Stimulated activated CD8-positive, alpha-beta memory T cell treated with anti-CD3 and anti-CD28 coated beads, Interleukin-7, amount 100 ng/mL, for 4 hours (primary cell): ENCODE measurements around the gene QRFP.

Experiments
- DNase-seq, 2 donors: peaks; one replicate each; pipeline ENCODE4 v3.0.0-alpha.2; 2020; ENCODE audit warnings: low read depth in 2 of 2

QRFP gene

DNA sequence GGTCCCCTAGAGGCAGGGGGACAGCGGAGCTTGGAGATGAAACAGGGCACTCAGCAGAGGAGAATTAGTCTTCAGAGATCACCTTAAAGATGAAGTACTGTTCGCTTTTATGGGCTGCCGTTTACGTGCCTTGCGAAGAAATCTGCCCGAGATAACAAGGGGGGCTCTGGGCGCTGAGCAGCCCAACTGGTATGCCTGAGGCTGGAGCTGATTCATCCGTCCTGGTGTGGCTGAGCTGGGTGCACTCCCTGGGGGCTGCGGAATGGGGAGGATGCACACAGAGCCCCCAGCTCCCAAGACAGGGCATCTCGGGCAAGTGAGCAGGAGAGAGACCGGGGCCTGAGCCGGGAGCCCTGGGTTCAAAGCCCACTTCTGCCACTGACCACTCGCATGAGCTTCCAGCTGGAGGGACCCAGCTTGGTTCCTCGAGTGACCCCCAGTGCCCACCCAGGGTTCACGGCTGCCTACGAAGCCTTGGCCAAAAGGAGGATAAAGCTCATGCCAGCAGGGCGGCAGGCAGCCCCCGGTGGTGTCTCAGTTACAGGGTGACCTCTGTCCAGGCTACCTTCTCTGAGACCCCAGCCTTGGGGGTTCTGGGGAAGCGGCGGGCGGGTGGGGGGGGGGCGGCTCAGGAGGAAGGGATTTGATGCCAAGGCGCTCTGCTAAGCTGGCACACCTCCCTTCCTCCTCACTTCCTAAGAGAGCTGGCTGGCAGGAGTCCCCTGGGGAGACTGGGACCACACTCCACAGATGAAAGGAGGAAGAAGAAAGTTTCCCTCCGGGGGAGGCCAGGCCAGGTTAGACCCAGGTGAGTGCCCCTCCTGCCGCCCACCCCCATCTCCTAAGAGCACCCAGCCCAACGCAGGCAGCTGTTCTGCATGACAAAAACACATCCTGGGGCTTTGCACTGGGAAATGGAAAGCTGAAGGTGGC, 36.8 kb upstream of the QRFP start:
- no peak for DNase-seq

DNA sequence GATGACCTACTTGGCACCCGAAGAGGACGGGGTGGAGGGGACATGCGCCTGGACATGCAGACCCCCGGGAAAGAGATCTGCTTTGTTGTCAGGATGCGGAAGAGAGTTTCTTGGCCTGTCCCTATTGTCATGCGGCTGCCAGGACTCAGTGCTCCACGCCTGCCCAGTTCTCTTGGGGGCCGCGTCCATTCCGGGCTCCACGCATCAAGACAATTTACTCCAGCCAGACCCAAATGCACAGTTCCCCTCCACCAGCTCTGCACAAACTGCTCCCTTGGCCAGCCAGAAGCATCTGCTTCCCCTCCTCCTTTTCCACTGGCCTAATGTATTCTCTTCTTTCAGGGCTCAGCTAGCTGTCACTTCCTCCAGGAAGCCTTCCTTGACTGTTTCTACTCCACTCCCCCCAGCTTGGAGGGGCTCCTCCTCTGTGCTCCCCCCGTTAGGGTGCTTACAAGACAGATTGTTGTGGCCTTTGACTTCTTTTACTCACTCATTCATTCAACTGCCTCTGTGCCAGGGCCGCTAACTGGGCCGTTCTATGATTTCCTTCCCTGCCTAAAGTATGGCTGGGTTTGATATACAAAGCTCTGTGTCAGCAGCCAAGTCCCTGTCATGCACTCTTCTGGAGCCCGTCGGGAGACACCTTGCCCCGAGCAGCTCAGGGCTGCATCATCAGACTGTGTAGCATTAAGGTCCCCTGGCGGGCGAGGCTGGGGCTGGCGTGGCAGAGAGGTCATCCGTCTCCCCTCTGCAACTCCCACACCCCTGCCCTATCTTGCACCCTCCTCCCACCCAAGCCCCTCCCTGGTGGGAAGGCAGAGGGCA, 35.9 kb upstream of the QRFP start:
- no peak for DNase-seq

DNA sequence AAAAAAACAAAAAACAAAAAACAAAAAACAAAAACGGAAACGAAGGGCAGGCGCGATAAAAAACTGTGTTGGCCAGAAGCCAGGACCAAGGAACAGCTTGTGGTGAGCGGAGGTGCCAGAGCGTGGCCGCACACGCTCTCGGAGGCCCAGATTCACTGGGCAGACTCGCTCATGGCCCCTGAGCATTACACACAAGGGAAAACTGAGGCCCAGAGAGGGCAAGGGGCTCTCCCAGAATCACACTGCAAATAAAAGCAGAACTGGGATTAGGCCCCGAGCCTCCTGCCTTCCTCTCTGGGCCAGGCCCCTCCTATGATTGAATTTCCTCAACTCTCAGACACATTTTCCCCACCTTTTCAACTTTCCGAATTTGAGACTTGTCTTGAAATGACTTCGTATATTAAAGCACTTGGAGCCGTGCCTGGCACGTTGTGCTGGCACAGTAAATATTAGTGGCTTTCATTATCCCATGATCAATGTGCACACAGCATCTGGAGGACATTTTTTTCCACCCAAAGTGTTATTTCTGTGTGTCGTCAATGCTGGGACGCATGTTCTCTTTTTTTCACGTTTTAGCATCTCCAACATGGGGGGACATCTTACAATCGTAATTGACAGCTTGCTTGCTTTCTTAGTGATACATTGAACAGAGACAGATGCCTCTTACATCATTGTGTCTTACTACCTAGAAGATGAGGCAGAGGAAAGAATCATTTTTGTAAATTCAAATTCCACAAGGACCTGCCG, 35.1 kb upstream of the QRFP start:
- DNase-seq = no peak

DNA sequence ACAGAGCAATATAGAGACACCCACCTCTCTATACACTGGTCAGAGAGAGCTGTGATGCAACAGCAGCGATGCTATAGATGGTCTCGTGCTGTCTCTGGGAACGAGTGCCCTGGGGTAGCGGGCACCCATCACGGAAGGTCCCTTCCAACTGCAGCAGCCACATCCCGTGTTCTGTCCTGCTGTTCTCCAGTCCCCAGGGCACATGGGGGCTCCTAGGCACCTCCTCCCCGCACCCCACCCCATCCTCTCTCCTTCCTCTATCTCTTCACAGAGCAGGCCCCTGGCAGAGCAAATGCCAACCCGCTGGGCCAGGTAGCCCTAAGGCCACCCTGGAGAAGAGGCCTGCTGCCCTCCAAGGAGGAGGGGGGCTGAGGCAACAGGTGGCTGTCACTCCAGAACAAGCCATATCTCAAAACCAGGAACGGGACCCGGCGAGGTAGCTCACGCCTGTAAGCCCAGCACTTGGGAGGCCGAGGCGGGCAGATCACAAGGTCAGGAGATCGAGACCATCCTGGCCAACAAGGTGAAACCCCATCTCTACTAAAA, 34.3 kb upstream of the QRFP start:
- no peak for DNase-seq

DNA sequence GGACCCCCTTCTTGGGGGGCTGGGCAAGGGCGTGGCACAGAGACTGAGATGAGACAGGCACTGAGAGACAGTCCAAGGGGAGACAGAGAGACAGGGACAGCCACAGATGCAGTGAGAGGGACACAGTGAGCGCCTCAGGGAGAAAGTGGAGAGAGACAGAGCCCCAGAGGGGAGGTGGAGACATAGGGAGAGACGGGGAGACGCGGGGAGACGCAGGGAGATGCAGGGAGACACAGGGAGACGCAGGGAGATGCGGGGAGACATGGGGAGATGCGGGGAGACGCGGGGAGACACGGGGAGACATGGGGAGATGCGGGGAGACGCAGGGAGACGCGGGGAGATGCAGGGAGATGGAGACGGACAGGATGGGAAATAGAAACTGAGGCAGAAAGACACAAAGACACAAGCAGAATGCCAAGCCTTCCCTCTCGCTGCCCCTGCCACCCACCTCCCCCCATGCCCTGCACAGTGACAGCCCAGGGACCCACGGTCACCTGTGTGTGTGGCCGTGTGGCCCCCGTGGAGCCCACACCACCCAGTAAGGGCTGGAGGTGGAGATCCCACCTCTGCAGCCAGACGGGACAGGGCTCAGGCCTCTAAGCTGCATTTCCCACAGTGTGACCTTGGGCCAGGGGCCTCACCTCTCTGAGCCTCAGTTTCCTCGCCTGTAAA, 33.7 kb upstream of the QRFP start:
- DNase-seq = no peak

DNA sequence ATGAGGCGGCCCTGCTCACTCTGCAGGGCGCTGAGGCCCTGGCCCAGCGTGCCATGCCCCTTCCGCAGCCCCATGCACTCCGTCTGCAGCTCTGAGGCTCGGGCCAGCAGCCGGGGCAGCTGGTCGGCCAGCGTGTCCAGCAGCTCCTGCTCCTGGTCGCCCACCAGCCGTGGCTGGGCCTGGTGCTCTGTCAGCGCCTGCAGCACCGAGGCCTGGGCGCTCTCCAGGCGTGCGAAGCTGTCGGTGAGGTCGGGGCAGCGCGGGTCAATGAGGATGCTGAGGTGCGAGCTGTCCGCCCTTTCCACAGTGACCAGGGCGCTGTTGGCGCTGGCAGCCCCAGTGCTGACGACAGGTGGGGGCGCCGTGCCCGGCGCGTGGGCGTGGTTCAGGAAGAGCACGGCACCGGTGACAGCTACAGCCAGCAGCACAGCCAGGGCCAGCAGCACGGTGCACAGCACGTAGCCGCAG, 33.0 kb upstream of the QRFP start:
- no peak for DNase-seq

DNA sequence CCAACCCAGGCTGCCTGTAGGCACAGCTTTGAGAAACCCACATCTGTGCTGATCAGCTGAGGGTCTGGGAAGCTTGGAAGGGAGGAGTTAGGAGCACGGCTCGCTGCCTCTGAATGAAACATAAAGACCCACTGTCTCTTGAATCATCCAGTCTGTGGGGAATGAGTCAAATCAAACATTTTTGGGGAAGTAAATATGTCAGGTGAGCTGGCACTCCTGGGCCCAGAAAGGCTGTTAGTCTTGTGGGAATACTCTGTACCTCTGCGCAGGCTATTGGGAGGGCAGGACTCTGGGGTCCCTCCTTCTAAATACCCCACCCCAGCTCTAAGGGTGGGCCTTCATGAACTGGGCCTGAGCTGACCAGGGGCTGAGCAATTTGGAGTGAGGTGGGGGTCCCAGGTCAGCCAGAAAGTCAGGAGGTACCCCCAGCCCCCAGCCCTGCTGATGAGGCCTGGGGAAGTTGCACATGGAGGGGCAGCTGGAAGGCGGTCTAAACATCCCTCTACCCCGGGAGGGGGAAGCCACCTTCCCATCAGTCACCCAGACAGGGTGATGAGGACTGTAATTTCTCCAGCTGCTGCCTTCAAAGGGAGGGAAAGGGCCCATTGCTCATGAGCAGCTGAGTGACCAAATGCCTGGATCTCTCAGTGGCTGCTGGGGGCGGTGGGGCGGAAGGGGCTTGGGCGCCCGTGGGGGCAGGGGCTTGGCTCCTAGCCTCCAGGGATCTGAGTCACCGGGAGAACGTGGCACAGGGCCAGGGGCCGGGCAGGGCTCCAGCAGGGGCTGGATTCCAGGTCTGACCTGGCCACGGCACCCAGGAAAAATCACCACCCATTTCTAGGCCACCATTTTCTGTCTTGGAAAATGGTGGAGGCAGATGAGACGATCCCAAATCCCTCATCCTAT, 31.6 kb upstream of the QRFP start:
- no peak for DNase-seq

DNA sequence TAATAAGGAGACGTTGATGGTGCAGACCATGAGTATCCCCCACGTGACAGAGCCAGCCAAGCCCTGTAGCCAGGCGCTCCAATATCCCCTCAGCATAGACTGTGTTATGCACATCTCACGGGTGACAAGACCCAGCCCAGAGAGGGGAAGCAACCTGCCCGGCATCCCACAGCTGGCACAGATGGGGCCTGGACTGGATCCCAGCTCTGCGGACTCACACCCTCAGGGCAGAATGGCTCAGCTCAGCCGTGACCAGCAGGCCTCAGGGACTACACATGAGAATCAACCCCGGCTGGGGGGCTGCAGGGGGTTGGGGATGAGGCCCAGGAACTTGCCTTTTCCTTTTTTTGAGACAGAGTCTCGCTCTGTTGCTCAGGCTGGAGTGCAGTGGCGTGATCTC, 30.7 kb upstream of the QRFP start:
- no peak for DNase-seq

DNA sequence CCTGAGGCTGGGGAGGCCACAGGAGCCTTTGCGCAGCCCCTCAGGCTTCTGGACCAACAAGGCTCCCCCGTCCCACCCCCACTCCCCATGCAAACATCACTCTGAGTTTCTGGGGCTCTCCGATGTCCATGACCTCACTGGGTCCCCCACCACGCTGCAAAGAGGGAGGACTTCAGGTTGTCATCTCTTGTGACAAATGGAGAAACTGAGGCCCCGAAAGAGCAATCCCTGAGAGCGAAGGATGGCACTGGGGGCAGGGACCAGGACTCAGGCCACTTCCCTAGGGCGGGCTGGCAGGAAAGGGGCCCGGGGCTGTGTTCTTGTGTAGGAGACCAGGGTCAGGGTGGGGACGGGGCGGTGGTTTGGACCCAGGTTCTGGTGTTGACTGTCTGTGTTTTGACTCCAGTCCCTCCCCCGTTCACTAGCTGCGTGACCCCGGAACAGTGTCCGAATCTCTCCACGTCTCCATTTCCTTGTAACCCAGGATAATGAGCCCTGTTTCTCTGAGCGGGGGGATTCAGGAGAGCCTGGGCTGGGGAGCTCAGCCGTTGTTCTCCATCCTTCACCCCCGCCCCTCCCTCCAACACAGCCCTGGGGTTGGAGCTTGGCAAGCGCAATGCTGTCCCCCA, 28.6 kb upstream of the QRFP start:
- DNase-seq = no peak

DNA sequence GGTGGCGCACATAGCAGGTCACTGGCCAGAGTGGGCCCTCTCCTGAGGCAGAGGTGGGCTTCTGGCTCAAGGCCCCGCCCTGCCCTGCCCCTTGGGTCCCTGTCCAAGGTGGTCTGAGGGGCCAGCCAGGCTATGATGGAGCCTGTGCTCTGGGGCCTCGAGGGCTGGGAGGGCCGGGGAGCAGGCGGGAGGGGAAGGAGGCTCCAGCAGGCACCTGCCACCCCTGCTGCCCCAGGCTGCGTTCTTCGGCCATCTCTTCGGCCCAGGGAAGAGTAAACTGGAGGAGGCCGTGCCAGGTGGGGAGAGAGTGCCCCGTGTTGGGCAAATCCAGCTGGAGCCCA, 27.8 kb upstream of the QRFP start:
- no peak for DNase-seq

DNA sequence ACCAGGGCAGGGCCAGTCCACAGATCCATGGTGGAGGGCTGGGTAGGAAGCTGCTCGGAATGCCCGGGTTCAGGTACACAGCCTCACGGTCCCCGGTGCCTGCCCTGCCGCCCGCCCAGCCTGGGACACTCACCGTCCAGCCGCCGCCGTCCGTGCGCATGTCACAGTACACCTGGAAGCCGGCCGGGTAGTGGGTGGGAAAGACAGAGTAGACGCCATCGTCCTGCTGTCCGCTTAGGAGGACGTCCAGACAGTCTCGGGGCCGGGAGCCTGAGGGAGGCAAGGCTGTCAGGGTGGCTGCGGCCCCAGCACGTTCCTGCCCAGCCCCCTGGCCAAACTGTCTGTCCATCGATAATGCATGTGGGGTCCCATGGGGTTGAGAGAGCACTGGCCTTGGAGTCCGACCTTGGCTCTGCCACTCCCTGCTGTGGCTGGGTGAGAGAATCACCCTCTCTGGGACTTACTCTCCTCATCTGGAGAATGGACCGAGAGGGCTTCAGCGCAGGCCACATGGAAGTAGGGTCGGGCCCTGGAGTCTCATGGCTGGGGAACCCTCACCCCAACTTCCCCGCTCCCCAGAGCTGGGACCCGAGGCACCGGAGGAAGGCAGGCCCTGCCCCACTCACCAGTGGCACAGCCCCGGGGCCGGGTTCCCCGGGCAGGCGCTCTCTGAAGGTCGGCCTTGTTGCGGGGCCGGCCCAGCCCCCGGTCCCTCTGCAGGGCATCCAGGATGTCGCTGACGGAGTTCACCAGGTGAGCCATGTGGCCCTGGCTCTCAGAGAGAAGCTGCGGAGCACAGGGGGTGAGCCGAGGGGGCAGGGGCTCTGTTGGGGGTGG, 27.2 kb upstream of the QRFP start:
- DNase-seq = no peak

DNA sequence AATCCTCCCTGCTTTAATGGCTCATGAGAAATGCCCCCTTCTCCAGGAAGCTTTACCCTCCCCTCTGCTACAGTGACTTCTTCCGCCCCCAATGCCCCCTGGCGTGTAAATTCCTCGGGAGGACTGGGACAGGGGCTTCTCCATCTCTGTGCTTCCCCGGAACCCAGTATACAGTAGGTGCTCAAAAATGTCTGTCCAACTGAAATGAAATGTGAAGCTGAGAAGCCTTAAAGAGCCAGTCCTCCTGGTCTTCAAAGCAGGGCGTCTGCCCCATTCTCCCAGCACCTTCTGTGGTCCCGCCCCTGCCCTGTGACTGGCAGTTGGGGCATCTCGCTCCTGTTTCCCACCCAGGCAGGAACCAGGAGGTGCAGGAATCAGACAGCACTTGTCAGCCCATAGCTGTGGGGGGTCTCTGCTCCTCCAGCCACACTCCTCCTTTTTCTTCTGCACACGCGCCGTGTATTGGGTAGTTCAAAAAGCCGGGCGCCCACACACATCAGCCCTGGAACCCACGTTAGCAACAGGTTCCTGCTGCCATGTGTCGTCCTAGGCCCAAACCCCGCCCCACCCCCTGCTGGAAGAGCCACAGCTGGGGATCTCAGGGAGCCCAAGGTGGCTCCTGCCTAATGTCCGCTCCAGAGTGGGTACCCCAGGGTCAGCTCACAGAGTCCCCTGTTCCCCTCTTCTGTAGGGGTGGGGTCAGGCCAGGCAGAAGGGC, 26.4 kb upstream of the QRFP start:
- no peak for DNase-seq

DNA sequence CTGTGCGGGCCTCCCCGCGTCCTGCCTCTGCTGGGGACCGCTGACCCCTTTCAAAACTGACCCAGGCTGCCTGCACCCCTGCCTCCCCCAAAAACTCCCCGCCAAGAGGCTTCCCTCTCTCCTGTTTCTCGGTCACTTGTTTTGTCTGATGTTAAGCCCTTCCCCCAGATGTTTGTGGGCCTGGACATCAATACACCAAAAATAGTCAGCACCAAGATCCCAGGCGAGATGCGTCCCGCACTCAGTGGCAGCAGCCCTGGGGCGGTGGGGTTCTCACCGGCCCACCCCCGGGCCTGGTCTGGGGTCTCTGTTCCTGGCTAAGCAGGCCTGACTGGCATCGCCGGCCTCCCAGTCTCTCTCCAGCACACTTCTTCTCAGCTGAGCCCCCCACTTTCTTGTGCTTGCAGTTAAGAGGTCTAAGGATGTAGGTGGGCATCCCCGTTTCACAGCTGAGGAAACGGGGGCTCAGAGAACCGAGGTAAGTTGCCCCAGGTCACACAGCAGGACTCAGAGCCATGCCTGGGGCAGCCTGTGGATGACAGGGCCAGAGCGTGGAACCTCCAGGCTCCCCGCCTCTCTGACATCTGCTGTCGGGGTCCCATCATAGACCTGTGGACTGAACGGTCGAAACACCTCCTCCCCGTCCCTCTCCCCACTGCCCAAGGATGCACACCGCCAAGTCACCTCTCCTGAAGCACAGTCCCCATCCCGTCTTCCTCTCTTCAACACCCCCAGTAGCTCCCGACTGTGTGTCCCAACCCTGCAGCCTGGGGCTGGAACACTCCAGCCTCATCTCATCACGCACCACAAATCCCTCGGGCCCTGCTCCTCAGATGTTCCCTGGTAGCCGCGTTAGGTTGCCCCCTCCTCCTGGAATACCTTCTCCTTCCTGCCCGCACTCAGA, 25.6 kb upstream of the QRFP start:
- no peak for DNase-seq

DNA sequence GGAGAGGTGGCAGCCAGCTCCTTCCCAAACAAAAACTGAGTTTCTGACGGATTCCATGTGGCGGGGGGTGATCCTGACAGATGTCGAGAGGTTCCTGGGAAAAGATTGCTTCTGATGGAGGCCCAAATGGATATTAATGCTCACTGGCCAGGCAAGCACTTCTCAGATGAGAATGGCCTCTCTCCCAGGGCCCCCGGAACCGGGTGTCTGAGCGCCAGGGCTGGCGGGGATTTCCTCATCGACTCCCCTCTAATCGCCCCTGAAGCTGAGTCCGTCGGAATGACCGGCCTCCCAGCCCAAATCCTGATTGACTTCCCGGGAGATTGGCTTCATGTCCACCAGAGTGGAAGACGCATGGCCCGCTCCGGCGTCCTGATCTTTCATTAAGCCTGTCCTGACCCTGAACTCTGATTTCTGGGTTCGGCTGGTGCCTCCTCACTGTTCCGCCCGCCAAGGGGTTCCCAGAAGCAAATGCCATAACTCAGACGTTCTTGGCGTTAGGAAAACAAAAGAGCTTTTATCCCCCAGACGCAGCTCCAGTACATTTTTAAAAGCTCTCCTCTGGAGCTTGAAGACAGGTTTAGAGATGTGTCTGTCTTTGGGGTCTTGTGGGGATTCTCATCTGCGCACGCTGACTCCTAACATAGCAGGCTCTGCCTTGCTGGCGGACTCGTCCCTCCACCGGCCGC, 24.8 kb upstream of the QRFP start:
- no peak for DNase-seq

DNA sequence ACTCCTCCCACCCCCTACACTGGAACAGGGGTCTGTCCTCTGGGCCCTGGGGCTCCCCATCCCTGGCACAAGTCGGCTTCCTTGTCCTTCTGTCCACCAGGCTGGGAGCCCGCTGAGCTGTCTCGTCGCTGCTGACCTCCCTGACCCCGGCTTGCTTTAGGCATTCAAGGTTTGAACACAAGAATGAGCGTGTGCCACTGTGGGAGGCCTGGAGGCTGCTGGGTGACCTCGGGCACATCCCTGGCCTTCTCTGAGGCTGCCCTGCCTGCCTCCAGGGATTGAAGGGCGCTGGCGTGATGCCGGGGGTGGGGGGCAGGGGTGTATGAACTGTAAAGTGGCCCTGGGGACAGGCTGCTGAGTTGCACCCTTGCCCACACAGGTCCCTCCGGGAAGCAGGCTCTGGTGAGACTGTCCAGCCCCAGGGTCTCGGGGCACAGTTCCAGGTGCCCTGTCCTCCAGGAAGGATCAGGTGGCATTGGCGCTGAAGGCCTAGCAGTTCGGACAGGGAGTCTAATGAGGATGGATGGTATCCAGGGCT, 24.2 kb upstream of the QRFP start:
- DNase-seq = no peak

DNA sequence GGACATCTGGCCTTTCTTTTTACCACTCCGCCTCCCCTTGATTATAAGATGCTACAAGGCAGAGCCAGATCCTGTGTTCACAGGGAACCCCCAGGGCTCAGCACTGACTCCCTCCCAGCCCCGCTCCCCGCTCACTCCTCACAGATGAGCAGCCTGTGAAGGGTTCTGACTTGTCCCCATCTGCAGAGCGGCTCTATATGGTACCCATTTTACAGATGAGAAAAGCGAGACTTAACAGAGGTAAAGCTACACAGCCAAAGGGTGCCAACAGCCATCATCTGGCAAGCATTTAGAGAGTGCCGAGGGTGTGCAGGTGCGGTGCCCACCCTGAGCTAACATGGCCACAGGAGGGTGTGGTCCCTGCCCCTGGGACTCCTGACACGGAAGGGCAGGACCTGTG, 23.6 kb upstream of the QRFP start:
- no peak for DNase-seq
